Endometrium (tissue), 2 donors: ENCODE data around the gene MARCHF11.

Experiments used
- FAIRE-seq: peaks from 2 replicates; lab custom pipeline; 2012; peaks lifted over from hg19 to GRCh38; lab: Jason Lieb, UNC
- donor health status: control.
- donor health status: control.

Gene MARCHF11, protein sequence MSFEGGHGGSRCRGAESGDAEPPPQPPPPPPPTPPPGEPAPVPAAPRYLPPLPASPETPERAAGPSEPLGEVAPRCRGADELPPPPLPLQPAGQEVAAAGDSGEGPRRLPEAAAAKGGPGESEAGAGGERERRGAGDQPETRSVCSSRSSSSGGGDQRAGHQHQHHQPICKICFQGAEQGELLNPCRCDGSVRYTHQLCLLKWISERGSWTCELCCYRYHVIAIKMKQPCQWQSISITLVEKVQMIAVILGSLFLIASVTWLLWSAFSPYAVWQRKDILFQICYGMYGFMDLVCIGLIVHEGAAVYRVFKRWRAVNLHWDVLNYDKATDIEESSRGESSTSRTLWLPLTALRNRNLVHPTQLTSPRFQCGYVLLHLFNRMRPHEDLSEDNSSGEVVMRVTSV

DNA sequence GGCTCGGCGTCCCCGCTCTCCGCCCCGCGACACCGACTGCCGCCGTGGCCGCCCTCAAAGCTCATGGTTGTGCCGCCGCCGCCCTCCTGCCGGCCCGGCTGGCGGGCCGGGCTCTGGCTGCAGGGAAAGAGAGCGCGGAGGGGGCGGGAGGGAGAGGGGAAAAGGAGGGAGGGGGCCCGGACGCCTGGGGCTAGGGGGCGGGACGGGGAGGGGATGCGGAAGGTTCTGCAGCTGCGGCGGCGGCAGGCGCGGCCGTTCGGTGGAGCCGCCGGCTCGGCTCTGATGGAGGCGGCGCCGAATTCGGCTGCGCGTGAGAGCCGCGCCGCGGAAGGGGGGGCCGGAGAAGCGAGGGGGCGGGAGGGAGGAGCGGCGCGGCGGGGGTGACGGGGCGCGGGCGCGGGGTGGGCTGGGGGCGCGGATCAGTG, at the start of gene MARCHF11:
TSS of gene MARCHF11 (minus strand) at position 281 of the 425 bp plus-strand sequence. CDS start at position 65, 216 bp downstream.
- FAIRE-seq: no peak

DNA sequence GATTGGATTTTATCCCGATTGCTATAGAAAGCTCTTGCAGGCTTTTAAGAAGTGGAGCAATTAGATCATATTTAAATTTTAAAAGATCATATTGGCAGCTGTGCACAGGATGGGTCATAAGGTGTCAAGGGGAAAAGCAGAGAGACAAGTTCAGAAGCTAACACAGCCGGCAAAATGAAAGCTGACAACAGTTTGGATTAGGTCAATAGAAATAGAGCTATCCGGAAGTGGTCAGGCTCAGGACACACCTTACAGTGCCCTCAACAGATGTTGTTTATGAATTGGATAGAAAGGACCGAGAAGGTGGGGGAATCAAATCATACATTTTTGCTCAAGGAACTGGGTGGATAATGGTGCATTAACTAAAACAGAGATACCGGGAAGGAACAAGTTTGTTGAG, 46.3 kb upstream of the MARCHF11 start:
- FAIRE-seq: no peak

DNA sequence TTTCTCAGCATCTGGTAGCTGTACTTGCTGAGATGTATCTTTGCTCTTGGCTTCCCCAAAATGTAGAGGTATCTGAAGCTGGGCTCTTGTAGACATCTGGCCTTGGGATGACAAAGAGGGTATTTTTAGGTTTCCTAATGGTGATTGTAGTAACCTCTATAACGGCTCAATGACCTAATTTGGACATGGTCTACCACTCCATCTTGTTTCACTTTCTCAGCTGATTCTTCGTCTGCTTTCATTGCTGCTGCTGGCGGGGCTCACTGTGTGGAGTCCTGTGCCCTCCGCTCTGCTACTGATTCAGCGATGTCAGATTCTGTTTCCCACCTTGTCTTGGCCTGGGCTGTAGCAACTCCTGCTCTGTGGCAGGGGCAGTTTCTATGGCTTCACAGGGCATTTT, 12.7 kb upstream of the MARCHF11 start:
- FAIRE-seq: no peak

DNA sequence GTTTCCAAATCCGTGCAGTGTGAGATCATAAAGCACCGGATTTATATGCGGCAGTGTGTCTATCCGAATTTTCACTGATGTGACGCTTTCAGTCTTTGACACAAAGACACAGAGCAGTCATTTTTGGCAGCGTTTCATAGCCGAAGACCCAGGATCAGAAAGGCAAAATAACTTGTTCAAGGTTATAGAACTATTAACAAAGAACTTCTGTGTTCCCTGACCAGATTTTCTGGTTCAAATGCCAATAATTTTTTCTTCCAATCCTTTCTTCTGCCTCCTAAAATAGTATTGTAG, 1.1 kb upstream of the MARCHF11 start:
- FAIRE-seq: no peak

DNA sequence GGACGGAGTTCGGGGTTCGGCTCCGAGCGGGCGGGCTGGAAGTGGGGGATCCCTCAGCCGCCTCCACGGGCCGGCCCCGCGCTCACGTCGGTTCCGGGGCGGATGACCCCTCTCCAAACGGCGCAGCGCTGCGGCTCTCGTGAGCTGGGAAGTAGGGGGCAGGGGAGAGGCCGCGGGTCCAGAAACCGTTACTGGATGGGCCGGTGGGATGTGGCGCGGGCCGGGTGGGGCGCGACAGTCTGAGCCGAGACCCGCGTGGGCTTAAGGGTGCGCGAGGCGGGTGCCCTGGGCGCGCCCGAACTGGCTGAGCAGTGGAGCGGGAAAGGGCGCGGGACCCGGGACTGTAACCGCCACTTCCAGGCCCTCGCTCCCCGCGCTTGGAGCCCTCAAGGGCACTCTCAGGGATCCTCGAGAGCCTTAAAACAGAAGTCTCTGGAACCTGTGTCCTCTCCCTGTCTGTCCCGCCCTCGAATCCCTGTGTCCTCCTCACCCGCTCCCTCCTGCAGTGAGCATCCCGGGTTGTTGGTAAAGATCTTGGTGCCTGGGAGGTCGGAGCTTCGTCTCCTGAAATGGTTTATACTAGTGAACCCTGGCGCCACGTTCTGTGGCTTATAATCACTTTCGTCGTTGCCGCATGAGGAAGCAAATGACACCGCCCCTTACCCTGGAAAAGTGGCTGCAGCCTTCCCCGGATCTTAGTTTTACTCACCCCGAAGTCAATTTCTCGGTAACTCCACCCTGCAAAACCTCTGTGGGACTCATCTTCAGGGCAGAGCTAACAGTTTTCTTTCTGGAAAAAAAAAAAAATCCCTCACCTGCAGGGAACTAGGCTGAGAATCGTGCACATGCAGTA, 571 bp upstream of the MARCHF11 start:
- FAIRE-seq: no peak

DNA sequence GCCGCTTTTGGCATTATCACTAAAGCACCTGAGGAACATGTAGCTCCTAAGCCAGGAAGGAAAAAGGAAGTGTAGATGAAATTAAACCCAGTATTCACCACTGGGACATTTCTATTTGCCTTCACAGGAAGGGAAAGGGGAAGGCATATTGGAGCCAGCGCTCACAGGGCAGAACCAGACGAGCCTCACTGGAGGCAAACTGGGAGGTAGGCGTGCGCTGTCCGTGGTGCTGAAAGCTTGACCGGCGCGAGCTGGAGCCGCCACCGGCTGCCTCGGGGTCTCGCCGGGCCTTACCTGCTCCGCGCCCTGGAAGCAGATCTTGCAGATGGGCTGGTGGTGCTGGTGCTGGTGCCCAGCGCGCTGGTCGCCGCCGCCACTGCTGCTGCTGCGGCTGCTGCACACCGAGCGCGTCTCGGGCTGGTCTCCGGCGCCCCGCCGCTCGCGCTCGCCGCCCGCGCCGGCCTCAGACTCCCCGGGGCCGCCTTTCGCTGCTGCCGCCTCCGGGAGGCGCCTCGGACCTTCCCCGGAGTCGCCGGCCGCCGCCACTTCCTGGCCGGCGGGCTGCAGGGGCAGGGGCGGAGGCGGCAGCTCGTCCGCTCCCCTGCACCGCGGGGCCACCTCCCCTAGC, 732 bp downstream of the MARCHF11 start:
- FAIRE-seq: no peak

DNA sequence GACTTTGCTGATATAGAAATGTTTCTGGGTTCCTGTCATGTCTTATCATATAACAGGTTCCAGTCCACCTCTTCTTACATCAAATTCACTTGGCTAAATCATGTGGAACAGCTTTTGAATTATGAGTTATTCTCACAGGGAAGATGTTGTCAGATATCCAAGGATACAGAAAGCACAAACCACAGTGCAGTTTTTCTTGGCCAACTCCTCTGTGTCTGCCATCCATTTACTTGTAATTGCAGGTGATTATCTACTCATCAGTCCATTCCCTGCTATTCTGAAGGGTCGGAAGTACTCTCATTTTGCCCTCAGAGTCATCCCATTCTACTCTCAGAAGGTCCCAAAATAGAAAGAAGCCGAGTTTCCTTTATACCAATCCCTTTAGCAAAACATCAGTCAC, 10.0 kb downstream of the MARCHF11 start:
- no peak for FAIRE-seq

DNA sequence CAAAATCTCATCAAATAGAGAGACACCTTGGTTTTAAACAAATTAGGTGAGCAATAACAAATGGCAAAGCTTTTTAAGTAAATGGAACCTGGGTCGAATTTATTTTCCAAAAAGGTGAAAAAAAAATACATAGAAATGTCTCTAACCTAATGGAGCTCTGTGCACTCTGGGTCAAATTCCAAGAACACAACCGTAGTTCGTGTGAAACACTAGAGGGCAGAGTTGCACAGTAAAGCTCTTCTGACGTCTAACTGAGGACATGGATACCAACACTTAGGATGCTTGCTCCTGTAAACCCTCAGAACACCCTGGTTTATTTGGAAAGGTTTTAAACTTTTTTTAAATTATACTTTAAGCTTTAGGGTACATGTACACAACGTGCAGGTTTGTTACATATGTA, 18.9 kb downstream of the MARCHF11 start:
- FAIRE-seq: peak; percentile 83

DNA sequence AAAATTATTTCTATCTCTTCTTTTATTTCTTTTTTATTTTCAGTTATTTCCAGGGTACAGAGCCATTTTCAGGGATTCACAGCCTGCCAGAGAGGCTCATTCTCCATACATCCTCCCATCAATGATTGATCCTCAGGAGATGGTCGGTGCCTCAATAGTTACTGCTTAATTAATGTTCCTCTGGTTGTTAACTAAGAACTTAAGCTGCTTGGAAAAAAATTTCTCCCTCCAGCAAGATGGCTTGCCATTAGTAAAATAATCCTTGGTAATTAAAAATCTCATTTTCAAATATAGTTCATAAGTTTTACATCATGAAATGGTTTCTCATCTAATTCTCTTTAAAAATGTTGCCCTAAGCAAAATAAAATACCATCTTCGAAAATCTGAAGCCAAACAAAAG, 20.0 kb downstream of the MARCHF11 start:
- FAIRE-seq: no peak

DNA sequence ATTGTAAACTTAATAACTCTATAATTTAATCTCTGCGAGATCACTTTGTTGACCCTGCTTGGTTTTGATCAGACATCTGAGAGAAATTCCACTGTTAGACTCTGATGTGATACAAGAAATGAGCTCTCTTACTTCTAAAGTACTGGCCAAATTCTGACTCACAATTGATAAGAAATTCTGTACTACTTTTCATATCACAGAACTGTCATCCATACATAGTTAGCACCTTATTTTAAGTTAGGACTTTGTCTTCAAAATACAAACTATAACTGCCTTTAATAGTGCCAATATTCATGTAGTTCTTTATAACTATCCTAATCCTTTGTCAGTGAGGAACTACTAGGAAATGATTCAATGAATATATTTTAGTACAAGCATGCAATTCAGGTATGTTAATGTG, 23.4 kb downstream of the MARCHF11 start:
- FAIRE-seq: no peak

DNA sequence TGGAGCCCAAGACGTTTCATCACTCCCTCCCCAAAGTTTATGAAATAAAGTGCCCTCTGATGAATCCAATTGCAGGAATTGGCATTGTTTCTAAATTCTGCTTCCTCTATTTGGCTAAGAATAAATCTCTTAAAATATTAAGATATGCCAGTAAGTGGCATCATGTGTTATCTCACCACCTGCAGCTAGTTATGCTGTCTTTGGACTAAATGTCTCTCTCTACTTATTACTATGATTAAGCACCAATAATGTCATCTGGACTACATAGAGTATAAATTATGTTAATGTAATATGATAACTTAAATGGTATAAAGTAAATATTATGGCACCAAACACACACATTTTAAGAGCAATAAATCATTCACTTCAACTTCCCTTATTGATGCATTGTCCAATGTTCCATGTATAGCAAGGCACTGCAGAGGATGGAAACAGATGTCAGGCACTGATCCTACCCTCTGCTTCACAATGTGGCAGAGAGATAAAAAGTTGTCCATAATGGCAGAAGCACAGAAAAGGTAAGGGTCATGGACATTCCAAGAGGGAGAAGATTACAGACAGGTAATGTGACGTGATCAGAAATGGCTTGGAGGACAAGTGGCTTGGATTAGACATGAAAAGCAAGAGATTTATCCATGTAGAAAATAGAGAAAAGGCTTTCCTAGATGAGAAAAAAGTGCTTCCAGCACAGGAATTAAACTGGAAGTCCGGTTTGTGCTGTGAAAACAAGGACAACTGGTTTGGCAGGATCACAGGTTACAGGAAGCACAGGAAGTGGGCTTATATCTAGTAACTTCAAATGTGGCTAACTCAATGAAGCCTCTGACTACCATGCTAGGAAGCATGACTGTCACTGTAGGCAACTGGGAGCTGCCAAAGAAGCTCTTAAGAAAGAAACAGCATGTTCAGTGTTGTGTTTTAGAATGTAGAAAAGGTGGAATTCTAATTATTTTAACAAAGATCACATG, 26.7 kb downstream of the MARCHF11 start:
- FAIRE-seq: no peak

DNA sequence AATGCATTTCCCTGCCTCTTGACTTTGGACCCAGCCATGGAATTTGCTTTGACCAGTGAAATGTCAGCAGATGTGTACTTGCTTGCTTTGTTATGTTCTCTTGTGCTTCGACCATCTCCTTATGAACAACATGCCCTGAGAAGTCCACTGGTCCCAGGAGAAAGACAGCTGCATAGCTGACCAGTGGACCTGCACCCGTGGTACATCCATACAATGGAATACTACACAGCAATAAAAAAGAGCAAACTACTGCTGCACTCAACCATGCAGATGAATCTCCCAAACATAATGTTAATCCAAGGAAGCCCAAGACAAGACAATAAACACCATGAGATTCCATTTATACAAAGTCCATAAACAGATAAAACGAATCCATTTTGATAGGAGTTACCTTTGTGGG, 30.0 kb downstream of the MARCHF11 start:
- FAIRE-seq: no peak

DNA sequence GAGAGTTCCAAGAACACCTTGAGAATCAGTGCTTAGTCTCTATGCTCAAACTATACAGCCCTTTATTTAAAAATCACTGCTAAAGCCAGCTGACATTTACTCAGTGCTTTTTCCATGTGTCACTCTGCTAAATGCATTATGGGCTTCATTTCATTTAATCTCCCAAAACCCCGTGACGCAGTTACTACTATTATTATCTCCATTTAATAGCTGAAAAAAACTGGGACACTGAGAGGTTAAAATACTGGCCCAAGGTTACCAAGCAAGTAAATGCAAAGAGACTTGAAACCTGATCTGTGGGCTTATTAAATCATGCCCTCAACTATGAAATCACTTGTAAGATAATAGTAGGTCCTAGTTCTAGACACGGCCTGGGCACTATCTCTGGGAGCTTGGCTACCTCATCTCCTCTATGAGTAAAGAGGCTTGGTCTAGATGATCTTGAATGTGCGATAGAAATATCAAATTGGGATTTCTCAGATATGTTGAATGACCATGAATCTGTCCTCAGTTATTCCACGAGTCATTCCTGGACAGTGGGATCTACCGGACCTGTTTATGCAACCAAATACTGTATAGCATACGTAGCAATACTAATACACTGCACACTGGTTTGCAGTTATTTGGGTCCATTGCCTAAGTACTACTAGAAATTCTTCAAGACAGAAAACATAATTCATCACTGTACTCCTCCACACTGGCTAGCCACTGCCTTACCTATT, 32.3 kb downstream of the MARCHF11 start:
- no peak for FAIRE-seq

DNA sequence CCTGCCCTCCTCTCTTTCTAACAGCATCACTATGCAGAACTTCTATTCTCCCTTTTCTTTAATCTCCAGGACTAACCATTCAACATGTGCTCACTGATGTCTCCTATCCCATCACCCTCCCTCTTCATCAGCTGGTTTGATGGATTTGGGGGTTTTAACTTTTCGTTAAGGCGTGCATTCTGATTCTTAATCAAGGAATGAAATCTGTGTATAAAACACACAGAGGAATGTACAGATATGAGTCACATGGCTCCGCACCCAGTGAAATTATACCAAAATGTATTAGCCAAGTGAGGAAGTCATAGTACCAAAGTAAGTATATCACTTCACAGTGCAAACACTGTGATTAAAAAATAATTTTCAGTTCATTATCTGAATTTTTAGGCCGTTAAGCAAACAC, 35.2 kb downstream of the MARCHF11 start:
- no peak for FAIRE-seq

DNA sequence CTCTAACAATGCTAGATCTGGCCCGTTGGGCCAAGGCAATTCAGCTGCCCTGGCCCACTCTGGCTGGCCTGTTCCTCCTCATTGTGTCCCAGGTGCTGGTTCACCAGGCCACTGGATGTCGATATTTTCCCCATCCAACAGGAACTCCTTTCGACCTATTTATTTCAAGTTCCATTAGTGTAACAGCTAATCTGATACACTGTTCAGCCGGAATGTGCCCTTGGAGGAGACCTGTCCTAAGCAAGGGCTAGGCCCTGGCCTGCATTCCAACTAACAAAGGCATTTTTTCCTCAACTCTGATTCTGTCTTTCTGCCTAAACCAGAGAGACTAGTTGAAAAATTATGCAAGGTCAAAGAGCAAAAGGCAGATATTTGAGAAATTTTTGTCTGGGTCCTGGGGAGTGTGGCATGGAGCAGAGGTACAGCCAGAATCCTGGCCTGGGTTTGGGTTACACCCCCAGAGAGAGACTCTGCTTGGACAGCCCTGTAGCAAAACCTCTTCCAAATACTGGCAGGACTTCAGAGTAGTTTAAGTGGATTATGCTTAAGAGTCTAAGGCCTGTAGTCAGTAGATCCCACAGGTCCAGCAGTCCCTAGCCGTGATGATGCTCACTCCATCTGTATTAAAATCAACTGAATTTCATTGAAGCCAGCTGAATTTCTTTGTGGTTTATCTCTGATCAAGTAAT, 36.1 kb downstream of the MARCHF11 start:
- FAIRE-seq: no peak

DNA sequence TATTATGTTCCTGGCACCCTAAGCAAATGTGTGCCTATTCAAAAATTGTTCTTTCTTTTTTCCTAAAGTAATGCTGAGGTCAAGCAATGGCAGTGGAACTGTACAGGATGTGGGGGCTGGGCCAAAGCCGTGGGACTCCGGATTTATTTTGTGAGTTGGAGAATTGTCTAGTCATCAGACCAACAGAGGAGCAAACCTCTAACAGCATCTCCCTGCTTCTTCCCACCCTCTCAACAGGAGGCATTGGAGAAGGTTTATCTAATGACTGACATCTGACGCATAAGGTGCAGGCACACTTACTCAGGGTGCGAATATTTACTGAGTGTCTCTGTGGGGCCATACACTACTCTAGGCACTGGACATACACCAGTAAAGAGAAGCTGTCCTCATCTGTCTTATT, 38.6 kb downstream of the MARCHF11 start:
- no peak for FAIRE-seq

DNA sequence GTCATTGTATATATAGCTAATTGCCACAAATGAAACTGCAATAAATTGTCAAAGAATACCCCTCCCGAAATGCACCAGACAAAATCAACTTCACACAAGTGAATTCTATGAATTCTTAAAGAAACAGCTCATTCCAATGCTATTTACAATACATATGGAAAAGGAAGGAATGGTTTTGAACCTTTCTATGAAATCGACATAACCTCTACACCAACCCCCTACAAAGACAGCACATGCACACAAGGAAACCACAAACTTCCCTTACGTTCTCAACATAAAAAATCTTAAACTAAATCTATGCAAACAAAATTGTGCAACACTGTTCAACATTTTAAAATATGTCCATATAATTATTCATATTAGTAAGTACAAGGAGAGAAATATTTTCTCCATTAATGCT, 39.2 kb downstream of the MARCHF11 start:
- no peak for FAIRE-seq

DNA sequence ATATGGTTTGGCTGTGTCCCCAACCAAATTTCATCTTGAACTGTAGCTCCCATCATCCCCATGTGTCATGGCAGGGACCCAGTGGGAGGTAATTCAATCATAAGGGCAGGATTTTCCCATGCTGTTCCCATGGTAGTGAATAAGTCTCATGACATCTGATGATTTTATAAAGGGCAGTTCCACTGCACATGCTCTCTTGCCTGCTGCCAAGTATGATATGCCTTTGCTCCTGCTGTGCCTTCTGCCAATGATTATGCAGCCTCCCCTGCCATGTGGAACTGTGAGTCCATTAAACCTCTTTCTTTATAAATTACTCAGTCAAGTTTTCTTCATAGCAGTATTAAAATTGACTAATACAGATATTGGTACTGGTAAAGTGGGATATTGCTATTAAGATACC, 42.4 kb downstream of the MARCHF11 start:
- no peak for FAIRE-seq

DNA sequence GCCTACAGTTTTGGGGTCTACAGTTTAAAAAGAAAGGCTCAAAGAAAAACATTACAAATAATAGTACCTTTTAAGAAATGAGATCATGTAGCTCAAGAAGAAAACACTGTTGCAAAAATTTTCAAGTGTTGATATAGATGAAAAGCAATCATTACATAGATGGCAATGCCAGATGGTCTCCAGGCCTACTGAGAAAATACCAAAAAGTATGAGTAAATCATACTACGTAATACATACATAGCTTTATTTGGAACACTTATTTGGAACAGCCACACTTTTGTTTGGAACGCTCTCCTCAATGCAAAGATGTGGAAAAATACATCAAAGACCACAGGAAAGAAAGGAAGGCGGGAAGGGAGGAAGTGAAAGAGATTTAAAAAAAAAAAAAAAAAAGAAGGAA, 44.1 kb downstream of the MARCHF11 start:
- FAIRE-seq: no peak

DNA sequence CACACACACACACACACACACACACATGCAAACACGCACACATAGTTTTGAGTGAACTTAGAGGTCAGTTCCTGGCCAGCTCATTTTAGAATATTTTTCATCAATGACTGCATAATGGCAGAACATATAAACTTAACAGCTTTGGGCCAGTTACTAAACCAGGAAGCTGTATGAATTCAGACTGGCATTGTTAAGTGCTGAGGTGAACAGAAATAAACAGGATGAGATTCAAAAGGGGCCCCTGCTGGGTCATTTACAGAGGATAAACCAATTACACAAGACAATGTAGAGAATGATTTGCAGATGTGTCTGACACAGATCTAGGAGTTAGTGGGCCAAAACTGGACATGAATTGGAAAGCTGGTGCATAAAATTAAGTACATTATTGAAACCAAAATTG, 44.6 kb downstream of the MARCHF11 start:
- FAIRE-seq: no peak

DNA sequence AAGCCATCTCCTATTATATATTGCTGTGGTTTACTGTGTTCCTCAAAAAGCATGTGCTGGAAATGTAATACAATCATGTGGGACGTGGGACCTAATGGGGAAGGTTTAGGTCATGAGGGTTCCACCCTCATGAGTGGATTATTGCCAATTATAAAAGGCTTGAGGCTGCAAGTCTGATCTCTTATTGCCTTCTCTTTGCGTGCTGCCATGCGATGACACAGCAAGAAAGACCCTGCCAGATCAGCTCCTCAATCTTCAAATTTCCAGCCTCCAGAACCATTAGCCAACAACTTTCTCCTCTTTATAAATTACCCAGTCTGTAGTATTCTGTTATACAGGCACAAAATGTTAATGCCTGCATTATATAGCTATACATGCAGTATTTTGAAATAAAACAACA, 45.4 kb downstream of the MARCHF11 start:
- FAIRE-seq: no peak
